GM11168 (cell line): ENCODE results near the gene PRLH.

Experiments used
- in situ Hi-C: fragments of 300-500 bp; cut with MboI; formaldehyde crosslinking; loops from one replicate; pipeline ENCODE4 v1.12.0; 2022; ENCODE audit warnings: low sequenced_read_pairs; ENCODE audit not compliant: unreplicated experiment

The PRLH gene

GRCh38 chr2:237538001-237538720, 28.2 kb upstream of the PRLH start:
- in situ Hi-C loops, result no loop called here

- in situ Hi-C loops, result no loop called here
Measured at GRCh38 chr2:237538901-237539300, 27.5 kb upstream of the PRLH start.

- in situ Hi-C loops, result no loop called here
Measured at GRCh38 chr2:237539681-237540080, 26.7 kb upstream of the PRLH start.

GRCh38 chr2:237540223-237540775, 26.1 kb upstream of the PRLH start:
- in situ Hi-C loops, result no loop called here

GRCh38 chr2:237540823-237541222, 25.6 kb upstream of the PRLH start:
- in situ Hi-C loops, result no loop called here

GRCh38 chr2:237541243-237541642, 25.1 kb upstream of the PRLH start:
- in situ Hi-C loops, result no loop called here

- in situ Hi-C loops, result no loop called here
Measured at GRCh38 chr2:237542001-237542704, 24.2 kb upstream of the PRLH start.

GRCh38 chr2:237546040-237546875, 20.1 kb upstream of the PRLH start:
- in situ Hi-C loops, result no loop called here

GRCh38 chr2:237546876-237547395, 19.4 kb upstream of the PRLH start:
- in situ Hi-C loops, result no loop called here

GRCh38 chr2:237547841-237548416, 18.4 kb upstream of the PRLH start:
- in situ Hi-C loops, result no loop called here

GRCh38 chr2:237549216-237549615, 17.2 kb upstream of the PRLH start:
- in situ Hi-C loops, result no loop called here

- in situ Hi-C loops, result no loop called here
Measured at GRCh38 chr2:237549643-237550415, 16.5 kb upstream of the PRLH start.

- in situ Hi-C loops, result no loop called here
Measured at GRCh38 chr2:237551071-237551574, 15.3 kb upstream of the PRLH start.

GRCh38 chr2:237552908-237553307, 13.5 kb upstream of the PRLH start:
- in situ Hi-C loops, result no loop called here

- in situ Hi-C loops, result no loop called here
Measured at GRCh38 chr2:237553948-237554347, 12.4 kb upstream of the PRLH start.

GRCh38 chr2:237555560-237555959, 10.8 kb upstream of the PRLH start:
- in situ Hi-C loops, result no loop called here

- in situ Hi-C loops, result no loop called here
Measured at GRCh38 chr2:237556773-237557632, 9.4 kb upstream of the PRLH start.

- in situ Hi-C loops, result no loop called here
Measured at GRCh38 chr2:237557633-237558015, 8.8 kb upstream of the PRLH start.
